ENCODE measurements around the gene PTCRA. TPM values are rescaled to one million over a fixed set of nuclear protein-coding genes. Genes with fewer than 3 reads are reported as not detected.
"Not testable (repeated sequence)": the region's sequence is repeated elsewhere in the genome, so short reads cannot be mapped to it uniquely, and the experiment has no call there.

PTCRA gene
- polyA plus RNA-seq (2013, experiment 1 of 4): not detected
- not detected for polyA plus RNA-seq (2013, experiment 2 of 4)
- not detected for polyA plus RNA-seq (2013, experiment 3 of 4)
- polyA plus RNA-seq (2013, experiment 4 of 4): not detected

- Histone ChIP-seq H3K4me3 (ENCODE audit: insufficient read depth, low read depth, low read length) (no peak within 1 kb of the TSS), H3K9me3 (ENCODE audit: control insufficient read depth, low read length) (no peaks in the 10 kb centered on the region), H3K36me3 (ENCODE audit: control insufficient read depth, insufficient read depth, low read length) (no peaks in the 10 kb centered on the region), H3K27ac (ENCODE audit: insufficient read depth, low read depth, low read length, poor library complexity, severe bottlenecking) (no peak within 1 kb of the TSS), H3K27me3 (ENCODE audit: control insufficient read depth, insufficient read depth, low read length, poor library complexity, severe bottlenecking) (no peaks in the 10 kb centered on the region), H3K4me1 (ENCODE audit: control insufficient read depth, insufficient read depth, low read length) (no peaks in the 10 kb centered on the region)
- 92 to 94% methylated on average over 10 of the region's 10 CpGs for whole genome bisulfite sequencing, 2 experiments
These were observed at the start of gene PTCRA for GRCh38 chr6:42915732-42916131. PTCRA (plus strand) TSS chr6:42916053; CDS start chr6:42916070, 17 bp downstream.

- Histone ChIP-seq H3K9me3 (ENCODE audit: control insufficient read depth, low read length) (no peaks in the 10 kb centered on the region), H3K27me3 (ENCODE audit: control insufficient read depth, insufficient read depth, low read length, poor library complexity, severe bottlenecking) (no peaks in the 10 kb centered on the region), H3K27ac (ENCODE audit: insufficient read depth, low read depth, low read length, poor library complexity, severe bottlenecking) (no peak overlapping the region), H3K4me3 (ENCODE audit: insufficient read depth, low read depth, low read length) (no peak overlapping the region), H3K36me3 (ENCODE audit: control insufficient read depth, insufficient read depth, low read length) (no peaks in the 10 kb centered on the region), H3K4me1 (ENCODE audit: control insufficient read depth, insufficient read depth, low read length) (no peaks in the 10 kb centered on the region)
- 91 to 98% methylated on average over 2 of the region's 2 CpGs for WGBS, 2 experiments
These were observed 45.5 kb upstream of the PTCRA start for GRCh38 chr6:42870145-42870936.

- H3K4me1 ChIP-seq (ENCODE audit: control insufficient read depth, insufficient read depth, low read length): no peaks in the 10 kb centered on the region
- H3K27me3 ChIP-seq (ENCODE audit: control insufficient read depth, insufficient read depth, low read length, poor library complexity, severe bottlenecking): no peaks in the 10 kb centered on the region
- no peaks in the 10 kb centered on the region for H3K36me3 ChIP-seq (ENCODE audit: control insufficient read depth, insufficient read depth, low read length)
- WGBS, 2 experiments: 88 to 89% methylated on average over 3 of the region's 3 CpGs
- H3K4me3 ChIP-seq (ENCODE audit: insufficient read depth, low read depth, low read length): no peak overlapping the region
- H3K27ac ChIP-seq (ENCODE audit: insufficient read depth, low read depth, low read length, poor library complexity, severe bottlenecking): no peak overlapping the region
- H3K9me3 ChIP-seq (ENCODE audit: control insufficient read depth, low read length): no peaks in the 10 kb centered on the region
These were observed 44.1 kb upstream of the PTCRA start for GRCh38 chr6:42871711-42872110.

GRCh38 chr6:42873313-42873712 lies 42.5 kb upstream of the PTCRA start:
- H3K36me3 ChIP-seq (ENCODE audit: control insufficient read depth, insufficient read depth, low read length): no peaks in the 10 kb centered on the region
- H3K27ac ChIP-seq (ENCODE audit: insufficient read depth, low read depth, low read length, poor library complexity, severe bottlenecking): no peak overlapping the region
- H3K4me1 ChIP-seq (ENCODE audit: control insufficient read depth, insufficient read depth, low read length): no peaks in the 10 kb centered on the region
- H3K9me3 ChIP-seq (ENCODE audit: control insufficient read depth, low read length): no peaks in the 10 kb centered on the region
- WGBS, 2 experiments: 87 to 97% methylated on average over 2 of the region's 2 CpGs
- no peak overlapping the region for H3K4me3 ChIP-seq (ENCODE audit: insufficient read depth, low read depth, low read length)
- no peaks in the 10 kb centered on the region for H3K27me3 ChIP-seq (ENCODE audit: control insufficient read depth, insufficient read depth, low read length, poor library complexity, severe bottlenecking)

GRCh38 chr6:42877695-42878094 lies 38.2 kb upstream of the PTCRA start:
- Histone ChIP-seq H3K9me3 (ENCODE audit: control insufficient read depth, low read length) (no peaks in the 10 kb centered on the region), H3K4me3 (ENCODE audit: insufficient read depth, low read depth, low read length) (no peak overlapping the region), H3K27me3 (ENCODE audit: control insufficient read depth, insufficient read depth, low read length, poor library complexity, severe bottlenecking) (no peaks in the 10 kb centered on the region), H3K27ac (ENCODE audit: insufficient read depth, low read depth, low read length, poor library complexity, severe bottlenecking) (no peak overlapping the region), H3K36me3 (ENCODE audit: control insufficient read depth, insufficient read depth, low read length) (peaks cover 9% of the 10 kb centered on the region), H3K4me1 (ENCODE audit: control insufficient read depth, insufficient read depth, low read length) (no peaks in the 10 kb centered on the region)
- 89 to 91% methylated on average over 3 of the region's 3 CpGs for WGBS, 2 experiments

- H3K27me3 ChIP-seq (ENCODE audit: control insufficient read depth, insufficient read depth, low read length, poor library complexity, severe bottlenecking): no peaks in the 10 kb centered on the region
- peak within 1 kb of the TSS; percentile 88 for H3K27ac ChIP-seq (ENCODE audit: insufficient read depth, low read depth, low read length, poor library complexity, severe bottlenecking)
- no peaks in the 10 kb centered on the region for H3K9me3 ChIP-seq (ENCODE audit: control insufficient read depth, low read length)
- no peaks in the 10 kb centered on the region for H3K4me1 ChIP-seq (ENCODE audit: control insufficient read depth, insufficient read depth, low read length)
- WGBS, 2 experiments: 1 to 4% methylated on average over 41 of the region's 41 CpGs
- H3K4me3 ChIP-seq (ENCODE audit: insufficient read depth, low read depth, low read length): peak within 1 kb of the TSS; percentile 83
- peaks cover 26% of the 10 kb centered on the region for H3K36me3 ChIP-seq (ENCODE audit: control insufficient read depth, insufficient read depth, low read length)
These were observed 36.2 kb upstream of the PTCRA start, which contains the start of gene RPL7L1 for GRCh38 chr6:42879372-42880239. RPL7L1 (plus strand) TSS chr6:42879616; CDS start chr6:42879911, 295 bp downstream.

GRCh38 chr6:42880240-42880817 lies 35.5 kb upstream of the PTCRA start:
- Histone ChIP-seq H3K4me3 (ENCODE audit: insufficient read depth, low read depth, low read length) (peak overlapping the region; percentile 83), H3K27ac (ENCODE audit: insufficient read depth, low read depth, low read length, poor library complexity, severe bottlenecking) (peak overlapping the region; percentile 88), H3K36me3 (ENCODE audit: control insufficient read depth, insufficient read depth, low read length) (peaks cover 34% of the 10 kb centered on the region)
- not testable (repeated sequence) for H3K27me3 ChIP-seq (ENCODE audit: control insufficient read depth, insufficient read depth, low read length, poor library complexity, severe bottlenecking); H3K4me1 ChIP-seq (ENCODE audit: control insufficient read depth, insufficient read depth, low read length); H3K9me3 ChIP-seq (ENCODE audit: control insufficient read depth, low read length)
- WGBS, 2 experiments: 30 to 33% methylated on average over 25 of the region's 25 CpGs

- not testable (repeated sequence) for H3K9me3 ChIP-seq (ENCODE audit: control insufficient read depth, low read length); H3K4me1 ChIP-seq (ENCODE audit: control insufficient read depth, insufficient read depth, low read length); H3K27me3 ChIP-seq (ENCODE audit: control insufficient read depth, insufficient read depth, low read length, poor library complexity, severe bottlenecking); H3K27ac ChIP-seq (ENCODE audit: insufficient read depth, low read depth, low read length, poor library complexity, severe bottlenecking)
- 88% methylated on average over 12 of the region's 12 CpGs for WGBS, 2 experiments
- Histone ChIP-seq H3K4me3 (ENCODE audit: insufficient read depth, low read depth, low read length) (peak overlapping the region; percentile 83), H3K36me3 (ENCODE audit: control insufficient read depth, insufficient read depth, low read length) (peaks cover 39% of the 10 kb centered on the region)
These were observed 35.0 kb upstream of the PTCRA start for GRCh38 chr6:42880871-42881270.

GRCh38 chr6:42885702-42886101 lies 30.2 kb upstream of the PTCRA start:
- WGBS, 2 experiments: 92 to 97% methylated on average over 4 of the region's 4 CpGs

GRCh38 chr6:42888201-42888600 lies 27.7 kb upstream of the PTCRA start:
- not testable (repeated sequence) for H3K9me3 ChIP-seq (ENCODE audit: control insufficient read depth, low read length); H3K27ac ChIP-seq (ENCODE audit: insufficient read depth, low read depth, low read length, poor library complexity, severe bottlenecking); H3K4me1 ChIP-seq (ENCODE audit: control insufficient read depth, insufficient read depth, low read length); H3K4me3 ChIP-seq (ENCODE audit: insufficient read depth, low read depth, low read length); H3K27me3 ChIP-seq (ENCODE audit: control insufficient read depth, insufficient read depth, low read length, poor library complexity, severe bottlenecking)
- peaks cover 30% of the 10 kb centered on the region for H3K36me3 ChIP-seq (ENCODE audit: control insufficient read depth, insufficient read depth, low read length)
- WGBS, 2 experiments: 96 to 97% methylated on average over 4 of the region's 4 CpGs

More at GRCh38 chr6:42885702-42886101, 30.2 kb upstream of the PTCRA start:
- no peaks in the 10 kb centered on the region for H3K9me3 ChIP-seq (ENCODE audit: control insufficient read depth, low read length)
- H3K27ac ChIP-seq (ENCODE audit: insufficient read depth, low read depth, low read length, poor library complexity, severe bottlenecking): no peak overlapping the region
- H3K36me3 ChIP-seq (ENCODE audit: control insufficient read depth, insufficient read depth, low read length): peaks cover 42% of the 10 kb centered on the region
- H3K4me1 ChIP-seq (ENCODE audit: control insufficient read depth, insufficient read depth, low read length): no peaks in the 10 kb centered on the region
- H3K27me3 ChIP-seq (ENCODE audit: control insufficient read depth, insufficient read depth, low read length, poor library complexity, severe bottlenecking): no peaks in the 10 kb centered on the region
- no peak overlapping the region for H3K4me3 ChIP-seq (ENCODE audit: insufficient read depth, low read depth, low read length)
